SK-MEL-5 (cell line): ENCODE data around the gene RBL2. TPM values are rescaled to one million over a fixed set of nuclear protein-coding genes. Genes with fewer than 3 reads are reported as not detected.

ENCODE experiments used
- DNase-seq: peaks from one replicate; pipeline ENCODE4 v3.0.0-alpha.2; 2016; ENCODE audit warnings: low read depth, low spot score
- in situ Hi-C: cut with HindIII; loops from 2 replicates; pipeline ENCODE4 v1.10.0; 2016; ENCODE audit warnings: low sequenced_read_pairs, high pct_unique_total_duplicates, low pct_unique_long_range_greater_than_20kb
- total RNA-seq: library from RNA; depleted of rRNA; stranded (reverse); fragments of >200 nt; shearing (Covaris generic); gene quantifications from 2 replicates; pipeline ENCODE4 v1.2.3, GENCODE V29; 2014

The RBL2 gene
- total RNA-seq, 1 experiment from 2014 or later = 33.8 TPM

DNA sequence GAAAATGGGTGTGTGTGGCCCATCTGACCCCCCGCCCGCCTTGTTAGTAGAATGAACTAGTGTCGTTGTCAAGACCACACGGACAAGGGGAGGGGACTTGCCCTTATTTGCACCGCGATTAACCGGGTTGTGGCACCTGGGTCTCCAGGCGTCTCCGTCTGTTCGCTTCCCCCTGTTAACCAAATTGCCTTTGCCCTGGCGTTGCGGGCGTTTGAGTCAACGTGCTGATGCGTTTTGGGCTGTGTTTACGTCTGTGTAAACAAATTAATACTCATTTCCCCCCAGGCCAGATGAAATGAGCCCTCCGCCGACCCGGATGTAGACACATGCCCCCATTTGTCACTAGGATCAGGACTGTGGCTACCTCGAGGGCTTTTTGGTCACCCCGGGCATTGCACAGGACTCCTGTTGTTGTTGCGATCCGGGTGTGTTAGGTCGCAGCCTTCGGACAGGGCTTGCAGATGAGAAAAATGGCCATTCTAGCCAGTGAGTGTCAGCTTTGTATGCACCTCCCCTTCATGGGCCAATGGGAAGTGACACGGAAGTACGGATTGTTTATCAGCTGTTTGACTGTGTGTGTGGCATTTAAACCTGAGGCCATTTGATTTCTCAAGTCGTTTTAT lies 906 bp downstream of the RBL2 start:
- peak; percentile 90 for DNase-seq
- in situ Hi-C loops = no loop called here

- no peak for DNase-seq
- in situ Hi-C loops = no loop called here
These were observed 5.9 kb downstream of the RBL2 start for GRCh38 chr16:53440125-53440524.

- in situ Hi-C loops = no loop called here
- DNase-seq = no peak
These were observed 11.3 kb downstream of the RBL2 start for GRCh38 chr16:53445534-53445933.

DNA sequence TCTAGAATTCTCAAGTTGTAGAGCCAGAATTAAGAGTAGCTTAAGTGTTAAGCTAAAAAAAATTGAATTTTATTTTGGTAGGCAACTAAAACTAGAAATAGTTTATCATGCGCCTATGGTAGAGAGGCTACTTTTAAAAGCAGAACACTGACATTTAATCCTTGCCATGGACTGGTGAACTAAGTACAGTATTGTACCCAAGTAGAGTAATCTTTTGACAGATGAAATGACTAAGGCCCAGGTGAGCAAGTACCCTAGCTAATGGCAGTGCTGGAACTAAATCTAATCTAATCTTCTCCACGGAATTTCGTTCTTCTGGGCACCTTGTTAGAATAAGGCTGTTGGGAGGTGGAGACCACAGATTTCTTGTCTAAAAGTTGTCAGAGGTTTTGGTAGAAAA lies 11.8 kb downstream of the RBL2 start:
- in situ Hi-C loops = no loop called here

GRCh38 chr16:53449816-53450517 lies 15.7 kb downstream of the RBL2 start:
- in situ Hi-C loops = no loop called here
- DNase-seq = no peak

More for the DNA sequence above, 11.8 kb downstream of the RBL2 start:
- DNase-seq = no peak

DNA sequence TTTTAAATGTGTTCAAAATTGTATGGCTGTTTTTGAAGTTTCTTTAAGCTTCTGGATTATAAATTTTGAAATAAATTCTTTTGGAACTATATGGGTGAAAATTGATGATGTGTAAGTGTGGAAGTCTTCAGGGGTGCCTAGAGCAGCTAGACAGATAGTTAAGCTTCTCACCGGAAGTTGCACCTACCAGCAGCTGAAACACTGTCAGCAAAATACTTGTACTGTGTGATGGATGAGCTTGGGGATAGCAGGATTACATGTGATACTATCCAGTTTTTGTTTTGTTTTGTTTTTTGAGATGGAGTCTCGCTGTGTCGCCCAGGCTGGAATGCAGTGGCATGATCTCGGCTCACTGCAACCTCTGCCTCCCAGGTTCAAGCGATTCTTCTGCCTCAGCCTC lies 19.7 kb downstream of the RBL2 start:
- no peak for DNase-seq
- in situ Hi-C loops = no loop called here

DNA sequence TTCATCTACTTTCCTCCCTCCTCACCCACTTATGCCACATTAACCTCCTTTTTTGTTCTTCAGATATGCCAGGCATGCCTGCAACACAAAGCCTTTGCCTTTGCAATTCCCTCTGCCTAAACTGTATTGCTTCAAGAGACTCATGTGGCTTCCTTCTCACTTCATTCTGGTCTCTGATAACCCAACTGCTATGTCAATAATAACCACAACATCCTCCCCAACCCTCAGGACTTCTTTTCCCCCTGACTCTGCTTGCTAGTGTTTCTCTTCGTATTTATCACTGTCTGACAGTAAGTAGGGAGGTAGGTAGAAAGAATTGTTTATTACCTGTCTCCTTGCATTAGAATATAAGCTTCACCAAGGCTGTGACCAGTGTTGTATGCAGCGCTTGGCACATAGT lies 22.4 kb downstream of the RBL2 start:
- in situ Hi-C loops = no loop called here
- DNase-seq = no peak

- no peak for DNase-seq
- in situ Hi-C loops = no loop called here
These were observed 23.4 kb downstream of the RBL2 start for GRCh38 chr16:53457670-53458069.

DNA sequence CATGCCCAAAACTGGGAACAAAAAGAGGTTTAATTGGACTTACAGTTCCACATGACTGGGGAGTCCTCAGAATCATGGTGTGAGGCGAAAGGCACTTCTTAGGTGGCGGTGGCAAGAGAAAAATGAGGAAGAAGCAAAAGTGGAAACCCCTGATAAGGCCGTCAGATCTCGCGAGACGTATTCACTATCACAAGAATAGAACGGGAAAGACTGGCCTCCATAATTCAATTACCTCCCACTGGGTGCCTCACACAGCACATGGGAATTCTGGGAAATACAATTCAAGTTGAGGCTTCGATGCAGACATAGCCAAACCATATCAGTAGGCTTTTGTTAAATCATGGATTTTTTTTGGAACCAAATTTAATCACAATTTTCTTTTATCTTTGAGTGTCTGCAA lies 24.4 kb downstream of the RBL2 start:
- in situ Hi-C loops = no loop called here
- no peak for DNase-seq

- in situ Hi-C loops = no loop called here
- no peak for DNase-seq
These were observed 31.5 kb downstream of the RBL2 start for GRCh38 chr16:53465606-53466280.

- in situ Hi-C loops = no loop called here
- no peak for DNase-seq
These were observed 42.6 kb downstream of the RBL2 start for GRCh38 chr16:53476867-53477266.

GRCh38 chr16:53478965-53479364 lies 44.7 kb downstream of the RBL2 start:
- DNase-seq = no peak
- in situ Hi-C loops = no loop called here

- no peak for DNase-seq
- in situ Hi-C loops = no loop called here
These were observed 46.1 kb downstream of the RBL2 start for GRCh38 chr16:53480394-53480793.

GRCh38 chr16:53482123-53482522 lies 47.9 kb downstream of the RBL2 start:
- in situ Hi-C loops = no loop called here
- DNase-seq = no peak

DNA sequence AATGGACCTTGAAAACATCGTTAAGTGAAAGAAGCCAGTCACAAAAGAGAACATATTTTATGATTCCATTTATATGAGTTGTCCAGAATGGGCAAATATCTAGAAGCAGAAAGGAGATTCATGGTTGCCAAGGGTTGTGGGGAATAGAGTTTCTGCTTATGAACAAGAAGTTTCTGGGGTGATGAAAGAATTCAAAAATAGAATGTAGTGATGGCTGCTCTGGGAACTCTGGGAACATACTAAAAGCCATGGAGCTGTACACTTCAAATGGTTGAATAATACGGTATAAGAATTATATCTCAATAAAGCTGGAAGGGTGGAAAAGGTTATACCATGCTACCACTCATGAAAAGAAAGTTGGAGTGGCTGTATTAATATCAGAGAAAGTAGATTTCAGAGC lies 50.3 kb downstream of the RBL2 start:
- DNase-seq = no peak
- in situ Hi-C loops = no loop called here

- DNase-seq = no peak
- in situ Hi-C loops = no loop called here
These were observed 52.0 kb downstream of the RBL2 start for GRCh38 chr16:53486230-53486629.

GRCh38 chr16:53489755-53490154 lies 55.5 kb downstream of the RBL2 start:
- in situ Hi-C loops = no loop called here
- DNase-seq = no peak

GRCh38 chr16:53492503-53492902 lies 58.2 kb downstream of the RBL2 start:
- in situ Hi-C loops = no loop called here
- no peak for DNase-seq

GRCh38 chr16:53494636-53495035 lies 60.4 kb downstream of the RBL2 start:
- in situ Hi-C loops = no loop called here

More at GRCh38 chr16:53494636-53495035, 60.4 kb downstream of the RBL2 start:
- no peak for DNase-seq
